Ascending aorta (tissue), 2 donors: Measurements from ENCODE around the gene SPIRE2. TPM values are rescaled to one million over a fixed set of nuclear protein-coding genes. Genes with fewer than 3 reads are reported as not detected.
A peak's percentile ranks its signal among the peaks of the same experiment; 100 is the strongest.
"Not testable (repeated sequence)": the region's sequence is repeated elsewhere in the genome, so short reads cannot be mapped to it uniquely, and the experiment has no call there.

Experiments
- DNase-seq, 2 donors: peaks; one replicate each; pipeline ENCODE4 v3.0.0-alpha.2; 2019; ENCODE audit warnings: low spot score in 2 of 2
- H3K27ac ChIP-seq, 2 donors: fragments of 200-600 bp; sonication (generic); one replicate each; pipeline ENCODE4 v1.5.1; 2016 to 2017; ENCODE audit warnings: mild to moderate bottlenecking in 1 of 2
- H3K27me3 ChIP-seq: fragments of 200-600 bp; sonication (generic); one replicate; pipeline ENCODE4 v1.5.1; 2017
- H3K36me3 ChIP-seq, 2 donors: fragments of 200-600 bp; sonication (generic); one replicate each; pipeline ENCODE4 v1.5.1; 2016
- H3K4me1 ChIP-seq, 2 donors: fragments of 200-600 bp; sonication (generic); one replicate each; pipeline ENCODE4 v1.5.1; 2016 to 2017; ENCODE audit warnings: mild to moderate bottlenecking in 1 of 2
- H3K4me3 ChIP-seq, 2 donors: fragments of 200-600 bp; sonication (generic); one replicate each; pipeline ENCODE4 v1.5.1; 2016 to 2017; ENCODE audit warnings: mild to moderate bottlenecking in 1 of 2
- H3K9me3 ChIP-seq, 2 donors: fragments of 200-600 bp; sonication (generic); one replicate each; pipeline ENCODE4 v1.5.1; 2016
- intact Hi-C: fragments of 100-400 bp; cut with DNase I; formaldehyde crosslinking; loops from one replicate; pipeline ENCODE4 v1.15.1; 2023
- total RNA-seq: library from RNA; depleted of rRNA; stranded (reverse); fragments of >200 nt; gene quantifications from one replicate; pipeline ENCODE4 v1.1.0, GENCODE V29; 2016
- TF ChIP-seq, protein P1 (sequence below), 3 experiments: fragments of 200-600 bp in 2 of 3; fragments of 450-650 bp in 1 of 3; sonication (generic) in 2 of 3; IDR thresholded peaks; one replicate each; pipeline ENCODE4 v1.5.1; 2016 to 2019; ENCODE audit warnings: antibody characterized with exemption in 3 of 3, mild to moderate bottlenecking in 1 of 3, moderate library complexity in 1 of 3

Gene SPIRE2
- total RNA-seq, 1 donor from 2014 or later = not detected

DNA sequence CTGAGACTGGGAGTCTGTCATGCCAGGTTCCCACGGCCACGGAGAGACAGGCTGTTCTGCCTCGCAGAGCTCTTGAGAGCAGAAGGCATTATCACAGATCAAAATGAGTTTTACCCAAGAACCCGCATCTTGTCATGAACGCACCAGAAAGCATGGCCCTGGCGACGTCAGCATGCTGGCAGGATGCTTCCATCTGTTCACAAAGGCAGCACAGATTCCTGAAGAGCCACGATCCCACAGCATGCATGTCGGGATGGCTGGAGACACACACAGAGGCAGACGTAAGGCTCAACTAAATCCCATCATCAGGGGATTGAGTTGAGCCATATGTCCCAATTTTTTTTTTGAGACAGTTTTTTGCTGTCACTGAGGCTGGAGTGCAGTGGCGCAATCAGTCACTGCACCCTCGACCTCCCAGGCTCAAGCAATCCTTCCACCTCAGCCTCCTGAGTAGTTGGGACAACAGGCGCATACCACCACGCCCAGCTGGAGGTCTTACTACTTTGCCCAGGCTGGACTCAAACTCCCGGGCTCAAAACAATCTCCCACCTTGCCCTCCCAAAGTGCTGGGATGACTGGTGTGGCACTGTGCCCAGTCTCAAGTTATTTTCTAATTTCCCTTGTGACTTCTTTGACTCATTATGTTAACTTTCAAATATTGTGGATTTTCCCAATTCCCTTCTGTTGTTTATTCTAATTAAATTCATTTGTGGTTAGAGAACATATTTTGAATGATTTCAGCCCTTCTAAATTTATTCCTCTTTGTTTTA, 23.0 kb upstream of the SPIRE2 start:
- Histone ChIP-seq H3K4me3 (no peak overlapping the region), H3K27ac (no peak overlapping the region), H3K9me3 (no peaks in the 10 kb centered on the region), H3K36me3 (no peaks in the 10 kb centered on the region), H3K27me3 (no peaks in the 10 kb centered on the region), H3K4me1 (no peaks in the 10 kb centered on the region)
- no peak for DNase-seq
- TF ChIP-seq, protein P1, sequence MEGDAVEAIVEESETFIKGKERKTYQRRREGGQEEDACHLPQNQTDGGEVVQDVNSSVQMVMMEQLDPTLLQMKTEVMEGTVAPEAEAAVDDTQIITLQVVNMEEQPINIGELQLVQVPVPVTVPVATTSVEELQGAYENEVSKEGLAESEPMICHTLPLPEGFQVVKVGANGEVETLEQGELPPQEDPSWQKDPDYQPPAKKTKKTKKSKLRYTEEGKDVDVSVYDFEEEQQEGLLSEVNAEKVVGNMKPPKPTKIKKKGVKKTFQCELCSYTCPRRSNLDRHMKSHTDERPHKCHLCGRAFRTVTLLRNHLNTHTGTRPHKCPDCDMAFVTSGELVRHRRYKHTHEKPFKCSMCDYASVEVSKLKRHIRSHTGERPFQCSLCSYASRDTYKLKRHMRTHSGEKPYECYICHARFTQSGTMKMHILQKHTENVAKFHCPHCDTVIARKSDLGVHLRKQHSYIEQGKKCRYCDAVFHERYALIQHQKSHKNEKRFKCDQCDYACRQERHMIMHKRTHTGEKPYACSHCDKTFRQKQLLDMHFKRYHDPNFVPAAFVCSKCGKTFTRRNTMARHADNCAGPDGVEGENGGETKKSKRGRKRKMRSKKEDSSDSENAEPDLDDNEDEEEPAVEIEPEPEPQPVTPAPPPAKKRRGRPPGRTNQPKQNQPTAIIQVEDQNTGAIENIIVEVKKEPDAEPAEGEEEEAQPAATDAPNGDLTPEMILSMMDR (IDR thresholded peaks at IDR 0.05) = no peak
- intact Hi-C loops = no loop called here

- H3K9me3 ChIP-seq, H3K27ac ChIP-seq, H3K27me3 ChIP-seq, DNase-seq, H3K4me1 ChIP-seq, intact Hi-C loops, H3K4me3 ChIP-seq, H3K36me3 ChIP-seq: not testable (repeated sequence)
Observed at GRCh38 chr16:89806589-89807193, 21.6 kb upstream of the SPIRE2 start.

- DNase-seq = no peak
- no peaks in the 10 kb centered on the region for H3K27me3 ChIP-seq
- TF ChIP-seq, protein P1 (IDR thresholded peaks at IDR 0.05) = no peak
- intact Hi-C loops = no loop called here
- H3K9me3 ChIP-seq = no peaks in the 10 kb centered on the region
- H3K4me1 ChIP-seq = no peaks in the 10 kb centered on the region
- H3K4me3 ChIP-seq = no peak overlapping the region
- no peak overlapping the region for H3K27ac ChIP-seq
- H3K36me3 ChIP-seq = no peaks in the 10 kb centered on the region
Observed at GRCh38 chr16:89808475-89808874, 19.8 kb upstream of the SPIRE2 start.

DNA sequence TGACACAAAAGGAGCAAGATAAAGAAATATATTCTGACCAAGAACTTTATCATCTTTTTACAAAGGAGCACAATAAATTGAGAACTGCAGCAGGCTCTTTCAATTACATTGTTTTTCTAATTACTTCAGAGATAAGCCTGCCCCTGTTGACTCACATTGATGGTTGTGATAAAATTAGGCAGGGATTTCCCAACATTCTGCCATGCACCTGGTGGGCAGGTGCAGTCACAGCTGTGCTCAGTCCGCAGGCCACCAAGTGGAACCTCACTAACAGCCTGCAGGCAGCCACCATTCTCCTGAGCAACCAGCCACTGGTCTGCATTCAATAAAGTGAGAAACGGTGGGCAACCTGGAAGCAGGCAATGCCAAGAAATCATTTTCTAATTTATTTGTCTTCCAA, 17.0 kb upstream of the SPIRE2 start:
- Histone ChIP-seq H3K4me1 (peaks cover 4 to 6% of the 10 kb centered on the region in 2 donors), H3K4me3 (no peak overlapping the region), H3K27ac (no peak overlapping the region), H3K27me3 (no peaks in the 10 kb centered on the region), H3K9me3 (no peaks in the 10 kb centered on the region), H3K36me3 (no peaks in the 10 kb centered on the region)
- TF ChIP-seq, protein P1 (IDR thresholded peaks at IDR 0.05) = no peak
- no peak for DNase-seq
- intact Hi-C loops = no loop called here

GRCh38 chr16:89815639-89816348, 12.5 kb upstream of the SPIRE2 start:
- peak overlapping the region; percentile 71 to 79 for H3K4me3 ChIP-seq
- H3K27ac ChIP-seq = no peak overlapping the region

DNA sequence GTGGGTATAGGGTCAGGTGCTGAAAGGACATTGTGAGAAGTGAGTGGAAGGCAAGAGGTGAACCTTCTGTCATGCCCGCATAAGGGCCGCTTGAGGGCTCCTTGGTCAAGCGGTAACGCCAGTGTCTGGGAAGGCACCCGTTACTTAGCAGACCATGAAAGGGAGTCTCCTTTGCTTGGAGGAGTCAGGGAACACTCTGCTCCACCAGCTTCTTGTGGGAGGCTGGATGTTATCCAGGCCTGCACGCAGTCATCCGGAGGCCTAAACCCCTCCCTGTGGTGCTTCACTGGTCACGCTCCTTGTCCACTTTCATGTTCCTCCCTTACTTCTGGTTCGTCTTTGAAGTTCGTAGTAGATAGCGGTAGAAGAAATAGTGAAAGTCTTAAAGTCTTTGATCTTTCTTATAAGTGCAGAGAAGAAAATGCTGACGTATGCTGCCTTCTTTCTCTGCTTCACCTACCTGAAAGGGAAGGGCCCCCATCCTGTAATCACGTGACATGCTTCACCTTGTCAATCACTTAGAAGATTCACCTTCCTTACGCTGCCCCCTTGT, 9.3 kb upstream of the SPIRE2 start:
- H3K9me3 ChIP-seq, H3K36me3 ChIP-seq, H3K27ac ChIP-seq, DNase-seq, intact Hi-C loops, H3K27me3 ChIP-seq, H3K4me1 ChIP-seq, H3K4me3 ChIP-seq: not testable (repeated sequence)

More at GRCh38 chr16:89815639-89816348, 12.5 kb upstream of the SPIRE2 start:
- H3K9me3 ChIP-seq = no peaks in the 10 kb centered on the region
- no peak for DNase-seq
- H3K27me3 ChIP-seq = no peaks in the 10 kb centered on the region
- intact Hi-C loops = loop anchor here (2.0 kb wide), 1 partner anchor 57 kb away; the partner anchor contains the start of gene TCF25
- H3K36me3 ChIP-seq = no peaks in the 10 kb centered on the region
- TF ChIP-seq, protein P1 (IDR thresholded peaks at IDR 0.05) = no peak
- H3K4me1 ChIP-seq = peaks cover 6 to 7% of the 10 kb centered on the region in 2 donors

DNA sequence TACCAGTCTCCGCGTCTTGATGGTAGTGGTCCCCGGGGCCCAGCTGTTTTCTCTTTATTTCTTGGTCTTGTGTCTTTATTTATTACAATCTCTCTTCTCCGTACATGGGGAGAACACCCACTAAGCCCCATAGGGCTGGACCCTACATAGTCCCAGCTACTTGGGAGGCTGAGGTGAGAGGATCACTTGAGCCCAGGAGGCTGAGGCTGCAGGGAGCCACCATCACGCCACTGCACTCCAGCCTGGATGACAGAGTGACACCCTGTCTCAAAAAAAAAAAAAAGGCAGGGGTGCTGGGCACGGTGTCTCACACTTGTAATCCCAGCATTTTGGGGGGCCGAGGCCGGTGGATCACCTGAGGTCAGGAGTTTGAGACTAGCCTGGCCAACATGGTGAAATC, 8.8 kb upstream of the SPIRE2 start:
- H3K4me3 ChIP-seq, H3K27me3 ChIP-seq, H3K36me3 ChIP-seq, DNase-seq, H3K4me1 ChIP-seq, H3K9me3 ChIP-seq, H3K27ac ChIP-seq, intact Hi-C loops: not testable (repeated sequence)
